H9 (cell line): Measurements from ENCODE around the gene S100A6. TPM values are rescaled to one million over a fixed set of nuclear protein-coding genes. Genes with fewer than 3 reads are reported as not detected.

Source experiments
- DNase-seq: peaks from one replicate; pipeline ENCODE4 v3.0.0-alpha.2; 2017
- H2AFZ ChIP-seq: one replicate; pipeline ENCODE4 v1.6.1; 2013; ENCODE audit warnings: mild to moderate bottlenecking, low read length, control low read depth, moderate library complexity
- H2AK5ac ChIP-seq: 2 replicates; pipeline ENCODE4 v1.6.1; 2013; ENCODE audit warnings: low read length, control low read depth, mixed read lengths; ENCODE audit not compliant: insufficient read length
- H2BK120ac ChIP-seq: one replicate; pipeline ENCODE4 v1.6.1; 2013; ENCODE audit warnings: low read depth, mild to moderate bottlenecking, low read length, control low read depth, inconsistent platforms; ENCODE audit not compliant: poor library complexity, severe bottlenecking
- H2BK12ac ChIP-seq: 2 replicates; pipeline ENCODE4 v1.6.1; 2013; ENCODE audit warnings: low read length, control low read depth, mixed read lengths, low read depth; ENCODE audit not compliant: insufficient read length
- H2BK15ac ChIP-seq: 2 replicates; pipeline ENCODE4 v1.6.1; 2013; ENCODE audit warnings: low read depth, low read length, control low read depth
- H2BK20ac ChIP-seq: one replicate; pipeline ENCODE4 v1.6.1; 2013; ENCODE audit warnings: low read depth, mild to moderate bottlenecking, low read length, control low read depth, inconsistent platforms; ENCODE audit not compliant: poor library complexity, severe bottlenecking
- H2BK5ac ChIP-seq: 2 replicates; pipeline ENCODE4 v1.6.1; 2013; ENCODE audit warnings: low read length, control low read depth, mixed read lengths; ENCODE audit not compliant: insufficient read length
- H3K14ac ChIP-seq: 2 replicates; pipeline ENCODE4 v1.6.1; 2013; ENCODE audit warnings: low read length, control low read depth; ENCODE audit not compliant: insufficient read depth
- H3K18ac ChIP-seq: 2 replicates; pipeline ENCODE4 v1.6.1; 2013; ENCODE audit warnings: low read depth, mild to moderate bottlenecking, mixed read lengths, low read length, control low read depth; ENCODE audit not compliant: insufficient read length
- H3K23ac ChIP-seq: 2 replicates; pipeline ENCODE4 v1.6.1; 2013; ENCODE audit warnings: low read length, control low read depth, mixed read lengths, low read depth; ENCODE audit not compliant: insufficient read length
- H3K23me2 ChIP-seq: 2 replicates; pipeline ENCODE4 v1.6.1; 2013; ENCODE audit warnings: low read depth, mild to moderate bottlenecking, mixed read lengths, low read length, control low read depth; ENCODE audit not compliant: insufficient read length, poor library complexity, severe bottlenecking
- H3K27ac ChIP-seq: 2 replicates; pipeline ENCODE4 v1.5.1; 2013; ENCODE audit warnings: low read length, control low read depth, mixed read lengths, low read depth; ENCODE audit not compliant: insufficient read length
- H3K27me3 ChIP-seq: 2 replicates; pipeline ENCODE4 v1.6.1; 2013; ENCODE audit warnings: low read length, control low read depth, inconsistent platforms; ENCODE audit not compliant: insufficient read depth
- H3K4ac ChIP-seq: 2 replicates; pipeline ENCODE4 v1.6.1; 2013; ENCODE audit warnings: low read depth, mild to moderate bottlenecking, control low read depth, inconsistent platforms, low read length, moderate library complexity
- H3K4me1 ChIP-seq: 2 replicates; pipeline ENCODE4 v1.6.1; 2013; ENCODE audit warnings: low read length, control low read depth, inconsistent platforms; ENCODE audit not compliant: insufficient read depth
- H3K4me2 ChIP-seq: 2 replicates; pipeline ENCODE4 v1.6.1; 2013; ENCODE audit warnings: low read length, control low read depth, mixed read lengths; ENCODE audit not compliant: insufficient read length, insufficient read depth
- H3K56ac ChIP-seq: 2 replicates; pipeline ENCODE4 v1.6.1; 2013; ENCODE audit warnings: low read depth, mild to moderate bottlenecking, mixed read lengths, low read length, control low read depth; ENCODE audit not compliant: insufficient read length
- H3K79me1 ChIP-seq: 2 replicates; pipeline ENCODE4 v1.6.1; 2013; ENCODE audit warnings: low read depth, mild to moderate bottlenecking, moderate library complexity, low read length, control low read depth, inconsistent platforms; ENCODE audit not compliant: insufficient read depth, poor library complexity, severe bottlenecking
- H3K79me2 ChIP-seq: 2 replicates; pipeline ENCODE4 v1.6.1; 2013; ENCODE audit warnings: low read length, control low read depth, inconsistent platforms; ENCODE audit not compliant: insufficient read depth
- H3K9ac ChIP-seq: 2 replicates; pipeline ENCODE4 v1.6.1; 2013; ENCODE audit warnings: low read length, control low read depth, mixed read lengths; ENCODE audit not compliant: insufficient read length; ENCODE audit errors: extremely low read depth
- H3K9me3 ChIP-seq: one replicate; pipeline ENCODE4 v1.6.1; 2013; ENCODE audit warnings: low read depth, low read length, inconsistent platforms; ENCODE audit not compliant: control insufficient read depth
- H3T11ph ChIP-seq: one replicate; pipeline ENCODE4 v1.6.1; 2013; ENCODE audit warnings: mild to moderate bottlenecking, low read length, control low read depth, inconsistent platforms
- H4K20me1 ChIP-seq: one replicate; pipeline ENCODE4 v1.6.1; 2013; ENCODE audit not compliant: control insufficient read depth, insufficient read length, insufficient read depth
- H4K5ac ChIP-seq: 2 replicates; pipeline ENCODE4 v1.6.1; 2013; ENCODE audit warnings: low read depth, mild to moderate bottlenecking, mixed read lengths, low read length, control low read depth; ENCODE audit not compliant: insufficient read length
- H4K8ac ChIP-seq: replicated peaks from 2 replicates; pipeline ENCODE4 v1.6.1; 2013; ENCODE audit warnings: low read length, control low read depth, mixed read lengths, low read depth; ENCODE audit not compliant: insufficient read length
- H4K91ac ChIP-seq: 2 replicates; pipeline ENCODE4 v1.6.1; 2013; ENCODE audit warnings: low read depth, mild to moderate bottlenecking, moderate library complexity, mixed read lengths, low read length, control low read depth; ENCODE audit not compliant: insufficient read length
- H3K27ac Mint-ChIP-seq, 3 experiments: 2 replicates in 2 of 3; 3 replicates in 1 of 3; pipeline ENCODE4 v1.8.0; 2020 to 2021; ENCODE audit warnings: mixed read lengths in 3 of 3, mild to moderate bottlenecking in 1 of 3, moderate library complexity in 1 of 3
- H3K27me3 Mint-ChIP-seq: 2 replicates; pipeline ENCODE4 v1.8.0; 2021; ENCODE audit warnings: low read depth, mild to moderate bottlenecking, moderate library complexity, mixed read lengths
- H3K36me3 Mint-ChIP-seq, 3 experiments: 2 replicates in 2 of 3; 3 replicates in 1 of 3; pipeline ENCODE4 v1.8.0; 2020 to 2021; ENCODE audit warnings: low read depth in 3 of 3, mixed read lengths in 3 of 3; ENCODE audit not compliant: insufficient read depth in 1 of 3
- H3K4me1 Mint-ChIP-seq, 2 experiments: 2 replicates each; pipeline ENCODE4 v1.8.0; 2020; ENCODE audit warnings: mixed read lengths in 2 of 2
- H3K4me3 Mint-ChIP-seq, 2 experiments: 2 replicates in 1 of 2; 3 replicates in 1 of 2; pipeline ENCODE4 v1.8.0; 2020 to 2021; ENCODE audit warnings: mild to moderate bottlenecking in 2 of 2, mixed read lengths in 2 of 2, moderate library complexity in 1 of 2
- H3K9me3 Mint-ChIP-seq, 2 experiments: 2 replicates in 1 of 2; 3 replicates in 1 of 2; pipeline ENCODE4 v1.8.0; 2020; ENCODE audit warnings: mild to moderate bottlenecking in 2 of 2, mixed read lengths in 2 of 2, moderate library complexity in 1 of 2
- CTCF ChIP-seq: fragments of 200-600 bp; sonication (generic); conservative IDR thresholded peaks from 3 replicates; pipeline ENCODE4 v1.8.0; 2021; ENCODE audit warnings: antibody characterized with exemption, mild to moderate bottlenecking
- WGBS: extraction: QIAGEN DNeasy Blood & Tissue Kit; methylation state at CpG from one replicate; pipeline ENCODE4 v1.1.7; 2013; ENCODE audit warnings: missing lambda C conversion rate, low lambda C conversion rate, mixed read lengths; ENCODE audit not compliant: insufficient read length; ENCODE audit errors: extremely low coverage; 5-methylcytosine and 5-hydroxymethylcytosine counted together
- total RNA-seq: library from RNA; stranded (reverse); gene quantifications from 2 replicates; pipeline ENCODE4 v1.2.1, GENCODE V29; 2021

Gene S100A6
- total RNA-seq, 1 experiment from 2014 or later: not detected

GRCh38 chr1:153565529-153566374, 30.0 kb upstream of the S100A6 start, which contains the start of gene S100A2:
Gene S100A2 (minus strand): TSS chr1:153565844. CDS start chr1:153563877, 1,967 bp downstream.
- TF ChIP-seq CTCF: no peak
- Histone ChIP-seq H3K27me3 (no peaks in the 10 kb centered on the region), H4K91ac (no peak within 1 kb of the TSS), H2BK20ac (no peak within 1 kb of the TSS), H3K79me1 (no peaks in the 10 kb centered on the region), H3K23me2 (no peaks in the 10 kb centered on the region), H3K4me2 (no peak within 1 kb of the TSS), H3K23ac (no peak within 1 kb of the TSS), H3K9me3 (no peaks in the 10 kb centered on the region), H3K4me1 (peaks cover 7% of the 10 kb centered on the region; the same call in 1 of the 2 replicates), H2AK5ac (no peak within 1 kb of the TSS), H2AFZ (no peak within 1 kb of the TSS), H3K18ac (peak within 1 kb of the TSS; percentile 78), H2BK5ac (no peak within 1 kb of the TSS), H4K20me1 (peaks cover 3% of the 10 kb centered on the region), H3K14ac (peak within 1 kb of the TSS; percentile 85), H3K56ac (no peak within 1 kb of the TSS), H3K27ac (no peak within 1 kb of the TSS), H3T11ph (no peak within 1 kb of the TSS), H3K79me2 (no peaks in the 10 kb centered on the region), H2BK12ac (peak within 1 kb of the TSS; percentile 46), H3K9ac (no peak within 1 kb of the TSS), H4K8ac (no peak within 1 kb of the TSS), H4K5ac (no peak within 1 kb of the TSS), H2BK15ac (0 out of 2 replicates have a peak within 1 kb of the TSS, but pooled peaks have one; percentile 77), H2BK120ac (no peak within 1 kb of the TSS), H3K4ac (no peak within 1 kb of the TSS)
- Mint-ChIP-seq H3K27me3 (peaks cover 10% of the 10 kb centered on the region), H3K36me3 (no peaks in the 10 kb centered on the region), H3K9me3 (no peaks in the 10 kb centered on the region), H3K4me3 (peak within 1 kb of the TSS in 1 of 2 experiments; percentile 64; a peak in 2 of 5 replicates), H3K27ac (peak within 1 kb of the TSS in 2 of 3 experiments; percentile 76 to 97; a peak in 4 of 7 replicates), H3K4me1 (peaks cover 33 to 35% of the 10 kb centered on the region in 2 experiments)
- WGBS: no CpG with 5 or more reads among the region's 8 CpGs
- no peak for DNase-seq
